Activated gamma-delta T cell treated with Interleukin-2 at 50 U/mL for 16 hours (primary cell): ENCODE results near the gene CMPK2.
A peak's percentile ranks its signal among the peaks of the same experiment; 100 is the strongest.
"Not testable (repeated sequence)": the region's sequence is repeated elsewhere in the genome, so short reads cannot be mapped to it uniquely, and the experiment has no call there.

Experiments used
- DNase-seq: peaks from one replicate; pipeline ENCODE4 v3.0.0-alpha.2; 2020

CMPK2 gene

DNA sequence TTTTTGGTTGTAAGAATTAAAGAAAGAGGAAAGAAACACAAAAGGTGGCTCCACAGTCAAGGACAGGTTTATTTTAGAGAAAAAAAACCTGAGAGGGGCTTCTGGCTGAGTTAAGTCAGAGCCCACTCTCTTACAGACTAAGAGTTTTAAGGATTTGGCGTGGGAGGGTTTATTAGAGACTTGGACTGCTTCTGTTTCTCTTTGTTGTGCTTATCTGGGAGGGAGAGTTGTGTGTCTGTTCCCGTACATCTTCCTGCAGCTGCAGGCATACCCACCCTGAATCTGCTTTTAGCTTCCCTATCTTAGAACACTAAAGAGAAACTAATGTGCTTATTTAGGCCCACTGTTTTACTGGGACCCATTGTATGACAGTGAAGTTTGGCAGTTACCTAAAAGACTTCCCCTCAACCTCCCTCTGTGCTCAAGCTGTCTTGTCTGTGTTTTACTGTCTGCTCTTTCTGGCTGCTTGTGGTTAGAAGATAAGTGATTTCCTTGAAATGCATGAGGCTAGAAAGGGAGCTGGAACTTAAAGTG, 14.6 kb upstream of the CMPK2 start:
- DNase-seq, result no peak

- DNase-seq, result no peak
Measured at GRCh38 chr2:6879011-6879410, 13.3 kb upstream of the CMPK2 start.

- no peak for DNase-seq
Measured at GRCh38 chr2:6878549-6878948, 12.8 kb upstream of the CMPK2 start.

DNA sequence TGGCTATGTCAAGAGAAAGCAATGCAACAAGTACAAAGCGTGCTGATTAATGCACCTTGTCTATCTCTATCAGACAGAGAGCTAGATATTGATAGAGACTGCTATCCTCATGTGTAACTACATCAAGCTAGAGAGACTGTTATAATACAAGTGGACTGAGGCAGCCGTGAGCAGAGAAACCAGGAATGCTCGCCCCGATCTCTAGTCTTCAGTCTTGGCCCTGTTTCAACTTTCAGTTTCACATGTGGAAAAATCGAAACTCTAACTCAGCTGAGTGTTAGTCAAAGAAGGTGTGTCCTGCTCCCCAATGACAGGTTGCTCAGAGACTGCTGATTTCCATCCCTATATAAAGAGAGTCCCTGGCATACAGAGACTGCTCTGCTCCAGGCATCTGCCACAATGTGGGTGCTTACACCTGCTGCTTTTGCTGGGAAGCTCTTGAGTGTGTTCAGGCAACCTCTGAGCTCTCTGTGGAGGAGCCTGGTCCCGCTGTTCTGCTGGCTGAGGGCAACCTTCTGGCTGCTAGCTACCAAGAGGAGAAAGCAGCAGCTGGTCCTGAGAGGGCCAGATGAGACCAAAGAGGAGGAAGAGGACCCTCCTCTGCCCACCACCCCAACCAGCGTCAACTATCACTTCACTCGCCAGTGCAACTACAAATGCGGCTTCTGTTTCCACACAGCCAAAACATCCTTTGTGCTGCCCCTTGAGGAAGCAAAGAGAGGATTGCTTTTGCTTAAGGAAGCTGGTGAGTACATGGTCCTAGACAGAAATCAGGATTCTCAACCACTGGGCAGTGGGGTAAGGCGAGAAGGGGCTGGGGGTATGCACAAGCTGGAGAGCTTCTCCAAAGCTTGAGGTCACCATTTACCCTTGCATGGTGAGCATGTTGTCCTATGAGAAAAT, 11.9 kb upstream of the CMPK2 start, which contains the start of gene RSAD2:
Gene RSAD2, plus strand, starts transcription at position 376 of the 903 bp plus-strand sequence. Its CDS starts 24 bp downstream, at position 400.
- no peak for DNase-seq

DNA sequence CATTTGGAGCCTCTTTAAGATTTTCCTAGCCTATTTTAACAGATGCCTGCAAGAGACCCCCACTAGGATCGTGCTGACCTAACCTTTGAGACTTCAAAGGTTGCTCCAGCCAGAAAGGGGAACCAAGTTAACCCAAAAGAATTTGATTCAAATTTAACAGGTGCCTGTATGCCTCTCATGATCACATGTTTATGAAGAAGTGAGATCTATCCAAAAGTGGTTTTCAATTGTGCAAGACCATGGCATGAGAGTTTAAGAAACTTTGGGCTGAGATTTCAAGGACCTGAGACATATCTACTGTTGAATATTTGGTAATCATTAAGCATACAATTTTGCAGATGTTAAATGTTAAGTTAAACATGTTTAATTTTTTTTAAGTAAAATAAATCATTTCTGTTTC, 10.6 kb upstream of the CMPK2 start:
- no peak for DNase-seq

- no peak for DNase-seq
Measured at GRCh38 chr2:6874032-6874431, 8.3 kb upstream of the CMPK2 start.

- DNase-seq, result no peak
Measured at GRCh38 chr2:6872394-6872793, 6.7 kb upstream of the CMPK2 start.

GRCh38 chr2:6866982-6867381, 1.3 kb upstream of the CMPK2 start:
- DNase-seq, result no peak

GRCh38 chr2:6866275-6866671, 566 bp upstream of the CMPK2 start:
- DNase-seq, result peak; percentile 28

- peak; percentile 20 for DNase-seq
Measured at GRCh38 chr2:6864923-6865345, 773 bp downstream of the CMPK2 start.

DNA sequence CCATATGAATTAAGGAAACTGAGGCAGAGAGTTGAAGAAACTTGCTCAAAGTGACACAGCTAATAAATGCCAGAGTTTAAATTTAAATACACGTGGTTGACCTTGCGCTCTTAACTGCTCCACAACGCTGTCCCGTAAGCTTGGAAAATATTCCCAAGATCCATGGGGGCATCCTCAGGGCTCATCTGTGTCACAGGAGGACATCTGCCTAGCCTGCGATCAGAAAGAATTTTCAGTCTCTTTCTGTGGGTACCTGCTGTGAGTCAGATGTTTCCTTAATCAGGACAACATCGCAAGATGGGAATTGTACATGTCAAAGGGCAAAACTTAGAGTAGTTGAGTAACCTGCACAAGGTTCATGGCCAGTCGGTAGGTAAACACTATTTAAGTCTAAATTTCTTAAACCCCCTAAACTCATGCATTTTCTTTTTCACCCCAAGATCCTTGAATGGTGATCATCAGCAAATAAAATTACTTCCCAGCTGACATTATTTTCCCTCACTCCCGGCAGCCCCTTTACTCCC, 1.4 kb downstream of the CMPK2 start:
- DNase-seq, result no peak

DNA sequence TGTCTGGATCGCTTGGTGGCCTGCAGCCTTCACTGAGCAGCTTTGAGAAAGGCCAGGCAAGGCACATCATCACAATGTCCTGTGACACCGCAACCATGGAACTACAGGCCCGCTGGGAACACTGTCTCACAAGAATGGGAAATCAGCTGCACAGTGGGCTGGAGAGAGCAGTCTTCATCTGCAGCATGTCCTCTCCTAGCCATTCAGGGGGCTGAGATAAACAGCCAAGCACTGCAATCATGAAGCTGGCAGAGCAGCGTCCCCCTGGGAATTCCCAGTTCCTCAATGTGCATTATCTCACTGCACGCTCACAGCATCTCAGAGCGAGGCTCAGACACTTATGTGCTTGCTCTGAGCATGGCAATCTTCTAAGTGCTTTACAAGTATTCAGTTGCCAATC, 1.9 kb downstream of the CMPK2 start:
- DNase-seq, result no peak

GRCh38 chr2:6860296-6860695, 5.4 kb downstream of the CMPK2 start:
- DNase-seq, result no peak

GRCh38 chr2:6858466-6859027, 7.2 kb downstream of the CMPK2 start:
- DNase-seq, result not testable (repeated sequence)

DNA sequence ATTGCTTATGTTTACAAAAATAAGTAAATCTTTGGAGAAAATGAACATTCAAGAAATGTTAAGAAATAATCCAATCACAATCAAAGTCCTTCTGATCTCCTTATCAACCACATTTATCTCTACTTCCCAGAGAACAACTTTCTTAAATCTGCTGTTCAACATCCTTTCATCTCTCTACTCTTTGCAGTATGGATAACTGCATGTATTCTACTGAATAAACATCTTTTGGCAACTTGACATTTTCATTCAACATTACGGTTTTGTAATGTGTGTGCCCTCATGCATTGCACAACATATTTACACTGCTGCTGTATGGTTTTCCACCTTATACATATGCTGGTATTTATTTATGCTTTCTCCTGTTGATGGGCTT, 9.2 kb downstream of the CMPK2 start:
- DNase-seq, result no peak

- no peak for DNase-seq
Measured at GRCh38 chr2:6855860-6856547, 9.7 kb downstream of the CMPK2 start.

DNA sequence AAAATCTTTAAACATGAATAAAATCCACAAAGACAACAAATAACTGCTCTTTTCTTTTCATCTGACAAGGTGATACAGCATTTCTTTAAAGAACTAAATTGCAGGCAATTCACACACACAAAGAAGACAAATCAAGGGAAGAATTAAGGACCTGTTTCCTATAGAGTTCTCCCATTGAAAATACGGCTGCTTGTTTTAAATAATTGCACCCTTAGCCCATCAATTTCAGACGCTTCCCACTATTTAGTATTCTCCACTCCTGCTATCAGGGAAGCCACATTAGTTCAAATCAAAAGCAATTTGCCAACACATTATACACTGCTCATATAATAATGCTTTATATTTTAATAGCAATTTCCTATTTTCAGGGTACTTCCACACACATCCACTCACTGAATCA, 11.3 kb downstream of the CMPK2 start:
- no peak for DNase-seq

DNA sequence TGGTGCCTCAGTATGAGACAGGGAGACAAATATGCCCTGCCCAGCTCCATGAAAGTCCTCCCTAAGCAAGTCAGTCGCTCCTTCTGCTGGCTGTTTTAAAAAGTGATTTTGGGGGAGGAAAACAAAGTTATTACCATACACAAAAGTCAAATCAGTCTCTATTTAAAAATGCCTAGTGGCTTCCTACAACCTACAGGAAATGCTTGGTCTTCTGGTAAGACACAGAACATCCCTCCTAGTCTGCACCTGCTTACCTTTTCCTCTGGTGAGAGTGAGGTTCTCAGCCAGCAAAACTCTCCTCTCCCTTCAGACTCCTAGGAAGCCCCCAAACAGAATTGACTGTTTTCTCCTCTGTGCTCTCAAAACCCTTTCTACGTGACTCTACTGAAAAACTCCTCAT, 13.5 kb downstream of the CMPK2 start:
- DNase-seq, result no peak

GRCh38 chr2:6846967-6847681, 18.6 kb downstream of the CMPK2 start:
- no peak for DNase-seq

DNA sequence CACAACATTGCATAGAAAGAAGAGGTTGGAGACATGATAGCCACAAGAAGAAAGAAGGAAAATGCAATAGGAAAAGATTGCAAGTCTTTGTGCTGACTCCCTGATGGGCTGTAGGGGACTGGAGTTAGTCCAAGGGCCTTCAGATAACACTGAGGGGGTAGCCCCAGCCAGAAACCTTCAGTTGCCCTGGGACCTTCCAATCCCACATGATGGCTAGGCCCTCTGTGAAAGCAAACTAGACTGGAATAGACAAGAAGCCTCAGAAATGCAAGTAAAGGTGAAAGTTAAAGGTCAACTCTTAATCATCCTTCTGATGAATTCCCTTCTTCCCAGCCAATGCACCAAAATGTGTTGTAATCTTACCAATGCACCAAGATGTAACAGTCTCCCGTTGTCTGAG, 19.2 kb downstream of the CMPK2 start:
- DNase-seq, result no peak

GRCh38 chr2:6845903-6846302, 19.8 kb downstream of the CMPK2 start:
- no peak for DNase-seq

DNA sequence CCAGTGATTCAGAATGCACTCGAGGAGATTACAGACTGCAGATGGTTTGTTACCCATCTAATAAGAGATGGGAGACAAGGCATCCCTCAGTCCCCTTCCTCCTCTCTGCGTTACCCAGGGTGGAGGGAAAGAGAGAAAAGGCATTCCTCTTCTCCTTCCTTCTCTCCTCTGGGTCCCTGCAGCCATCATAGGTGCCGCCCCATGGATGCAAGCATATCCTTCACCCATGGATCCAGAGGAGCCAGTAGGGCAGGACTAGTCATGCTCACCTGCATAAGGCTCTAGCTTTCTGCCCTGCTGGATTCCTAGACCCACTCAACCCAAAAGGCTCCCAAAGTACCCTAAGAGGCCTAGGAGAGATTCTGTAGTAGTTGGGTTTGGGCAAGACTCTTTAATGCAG, 20.4 kb downstream of the CMPK2 start:
- no peak for DNase-seq
